Measurements from ENCODE around the gene ASIC1. TPM values are rescaled to one million over a fixed set of nuclear protein-coding genes. Genes with fewer than 3 reads are reported as not detected.

ASIC1 gene
- total and polyA plus RNA-seq, 2 of the 4 experiments (the other 2 are of a cell fraction): 1.6 to 9.9 TPM

GRCh38 chr12:50047693-50048250, 9.6 kb upstream of the ASIC1 start:
- 100% methylated on average over 1 of the region's 7 CpGs; no CpG with 5 or more reads in 1 of the 2 experiments for WGBS, 2 experiments (ENCODE audit: extremely low coverage in 2 of 2, insufficient read length in 1 of 2)
- intact Hi-C loops (cut with micrococcal nuclease) (no loop called here), in situ Hi-C loops (cut with MboI; ENCODE audit: low sequenced_read_pairs) (no loop called here), dilution Hi-C loops (cut with HindIII; ENCODE audit: low sequenced_read_pairs, unreplicated experiment) (no loop called here)
- Histone ChIP-seq H3K56ac (ENCODE audit: extremely low read depth, insufficient read depth, low read length) (no peak overlapping the region), H3K9me3 (ENCODE audit: control insufficient read depth, insufficient read depth, low read length) (no peaks in the 10 kb centered on the region), H2BK15ac (ENCODE audit: low read depth, low read length) (no peak overlapping the region), H3K23ac (ENCODE audit: low read depth, low read length) (no peak overlapping the region), H4K5ac (ENCODE audit: low read depth, low read length) (no peak overlapping the region), H2AFZ (replicated peaks; ENCODE audit: low read length, poor library complexity) (no peak overlapping the region), H3K18ac (ENCODE audit: low read depth, low read length) (no peak overlapping the region), H3K4me2 (ENCODE audit: low read depth, low read length) (no peak overlapping the region), H3K14ac (replicated peaks; ENCODE audit: low read depth, low read length) (no peak overlapping the region), H4K20me1 (ENCODE audit: insufficient read depth, low read length) (no peaks in the 10 kb centered on the region), H3K9ac (ENCODE audit: low read depth, low read length) (no peak overlapping the region), H3K9me1 (ENCODE audit: insufficient read depth, low read length) (no peaks in the 10 kb centered on the region), H4K8ac (ENCODE audit: low read depth in 2 of 2, low read length in 2 of 2) (no peak overlapping the region), H3K4me1 (ENCODE audit: control insufficient read depth, insufficient read depth, low read length) (no peaks in the 10 kb centered on the region), H3K27me3 (ENCODE audit: control insufficient read depth, insufficient read depth, low read length) (peaks cover 44% of the 10 kb centered on the region), H3K27ac (ENCODE audit: insufficient read depth, low read length) (no peak overlapping the region), H3K36me3 (ENCODE audit: control insufficient read depth, insufficient read depth, low read length) (no peaks in the 10 kb centered on the region), H3K79me1 (ENCODE audit: low read depth in 1 of 2, low read length in 2 of 2) (no peaks in the 10 kb centered on the region), H4K91ac (ENCODE audit: insufficient read depth, low read depth, low read length) (no peak overlapping the region), H3K4me3 (ENCODE audit: insufficient read depth, low read depth, low read length) (no peak overlapping the region), H2AK9ac (replicated peaks; ENCODE audit: low read depth, low read length, poor library complexity) (no peak overlapping the region), H3K4ac (ENCODE audit: low read depth, low read length) (no peak overlapping the region), H2BK20ac (ENCODE audit: low read depth, low read length) (no peak overlapping the region), H2BK120ac (ENCODE audit: low read depth, low read length) (no peak overlapping the region), H2BK5ac (ENCODE audit: low read depth, low read length, poor library complexity, severe bottlenecking) (no peak overlapping the region), H2AK5ac (ENCODE audit: low read depth, low read length) (no peak overlapping the region)
- TF ChIP-seq MAFK (IDR thresholded peaks at IDR 0.05; ENCODE audit: low read depth, low read length) (no peak), NFE2L2 (IDR thresholded peaks at IDR 0.05; ENCODE audit: low read depth, low read length) (no peak), RAD21 (IDR thresholded peaks at IDR 0.05; ENCODE audit: low read length) (no peak), MXI1 (IDR thresholded peaks at IDR 0.05; ENCODE audit: borderline replicate concordance, low read depth, low read length) (no peak), SMC3 (IDR thresholded peaks at IDR 0.05; ENCODE audit: low read depth, low read length) (no peak)
- DNase-seq: no peak
- BruUV-seq (replicated peaks): no TSS peak
- no peak for ATAC-seq (ENCODE audit: low read depth)
- ChIA-PET CTCF (interaction anchor here (1.8 kb wide), 1 partner anchor 8 kb away, joined by 7 read pairs; no protein-coding TSS in a partner anchor), POLR2A (ENCODE audit: unreplicated experiment) (no interaction called here)

All from IMR-90 (cell line).